ENCODE data around the gene TUBG2.
"Not testable (repeated sequence)": the region's sequence is repeated elsewhere in the genome, so short reads cannot be mapped to it uniquely, and the experiment has no call there.

DNA sequence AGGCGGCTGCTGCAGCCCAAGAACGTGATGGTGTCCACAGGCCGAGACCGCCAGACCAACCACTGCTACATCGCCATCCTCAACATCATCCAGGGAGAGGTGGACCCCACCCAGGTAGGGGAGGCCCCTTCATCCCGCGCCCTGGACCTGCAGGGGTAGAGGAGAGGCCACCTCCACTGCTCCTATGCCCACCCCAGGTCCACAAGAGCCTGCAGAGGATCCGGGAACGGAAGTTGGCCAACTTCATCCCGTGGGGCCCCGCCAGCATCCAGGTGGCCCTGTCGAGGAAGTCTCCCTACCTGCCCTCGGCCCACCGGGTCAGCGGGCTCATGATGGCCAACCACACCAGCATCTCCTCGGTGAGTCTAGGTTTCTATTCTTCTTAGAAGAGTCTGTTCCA is 7.0 kb downstream of the TUBG2 start:
- not testable (repeated sequence) for TF ChIP-seq CTCF (conservative IDR thresholded peaks at IDR 0.05); EZH2 (IDR thresholded peaks at IDR 0.05; ENCODE audit: low read depth)

Data from PC-9 (cell line).